Measurements from ENCODE around the gene TAMALIN.
"Not testable (repeated sequence)": the region's sequence is repeated elsewhere in the genome, so short reads cannot be mapped to it uniquely, and the experiment has no call there.

Gene TAMALIN

DNA sequence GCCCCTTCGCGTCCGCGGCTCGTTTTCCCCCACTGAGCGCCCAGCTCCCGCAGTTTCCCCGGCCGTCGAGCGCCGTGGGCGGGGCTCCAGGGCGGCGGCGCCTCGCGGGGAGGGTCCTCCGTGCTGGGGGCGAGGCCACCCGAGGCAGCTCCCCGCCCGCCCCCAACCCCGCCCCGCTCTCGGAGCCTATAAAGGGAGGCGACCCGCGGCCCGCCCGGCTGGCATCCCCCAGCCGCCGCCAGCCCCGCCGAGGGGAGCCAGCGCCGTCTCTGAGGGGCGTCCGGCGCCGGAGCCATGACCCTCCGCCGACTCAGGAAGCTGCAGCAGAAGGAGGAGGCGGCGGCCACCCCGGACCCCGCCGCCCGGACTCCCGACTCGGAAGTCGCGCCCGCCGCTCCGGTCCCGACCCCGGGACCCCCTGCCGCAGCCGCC lies at the start of gene TAMALIN:
TSS of gene TAMALIN (plus strand) at position 221 of the 432 bp plus-strand sequence. CDS start at position 295, 74 bp downstream.
- DNase-seq (ENCODE audit: low read depth in 2 of 2), result peak; percentile 57 to 75

DNA sequence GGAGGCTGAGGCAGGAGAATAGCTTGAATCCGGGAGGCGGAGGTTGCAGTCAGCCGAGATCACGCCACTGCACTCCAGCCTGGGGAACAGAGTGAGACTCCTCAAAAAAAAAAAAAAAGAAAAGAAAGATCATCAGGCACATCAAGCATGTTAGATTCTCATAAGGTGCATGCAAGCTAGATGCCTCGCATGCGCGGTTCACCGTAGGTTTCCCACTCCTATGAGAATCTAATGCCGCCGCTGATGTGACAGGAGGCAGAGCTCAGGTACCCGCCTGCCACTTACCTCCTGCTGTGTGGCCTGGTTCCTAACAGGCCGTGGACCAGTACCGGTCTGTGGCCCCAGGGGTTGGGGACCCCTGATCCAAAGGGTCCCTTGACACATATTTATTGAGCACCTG lies 48.2 kb upstream of the TAMALIN start:
- no peak for DNase-seq (ENCODE audit: low read depth in 2 of 2)

DNA sequence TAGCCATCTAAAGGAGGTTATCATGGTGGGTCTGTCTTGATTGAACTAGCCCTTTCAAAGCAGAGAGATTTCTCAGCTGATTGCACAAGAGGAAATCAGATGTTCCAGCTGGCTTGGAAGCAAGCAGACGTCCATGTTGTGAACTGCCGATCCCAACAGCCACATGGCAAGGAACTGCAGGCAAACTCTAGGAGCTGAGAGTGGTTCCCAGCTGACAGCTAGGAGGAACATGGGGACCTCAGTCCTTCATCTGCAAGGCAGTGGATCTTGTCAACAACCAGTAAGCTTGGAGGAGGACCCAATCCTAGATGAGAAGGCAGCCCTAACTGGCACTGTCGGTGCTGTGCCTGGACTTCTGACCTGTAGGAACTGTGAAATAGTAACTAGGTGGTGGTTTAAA lies 47.5 kb upstream of the TAMALIN start:
- no peak for DNase-seq (ENCODE audit: low read depth in 2 of 2)

DNA sequence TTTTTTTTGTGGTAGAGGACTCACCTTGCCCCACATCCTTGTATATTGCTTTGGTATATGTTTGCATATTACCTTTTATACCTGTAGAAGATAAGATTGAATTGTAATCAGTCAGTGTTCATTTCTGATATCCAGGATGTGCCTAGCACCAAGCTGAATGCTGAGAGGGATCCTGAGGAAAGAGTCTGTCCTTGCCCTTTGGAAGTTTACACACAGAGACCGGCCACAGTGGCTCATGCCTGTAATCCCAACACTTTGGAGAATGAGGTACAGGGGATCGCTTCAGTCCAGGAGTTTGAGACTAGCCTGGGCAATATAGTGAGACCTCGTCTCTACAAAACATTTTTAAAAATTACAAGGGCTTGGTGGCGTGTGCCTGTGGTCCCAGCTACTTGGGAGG lies 46.8 kb upstream of the TAMALIN start:
- DNase-seq (ENCODE audit: low read depth in 2 of 2), result no peak

DNA sequence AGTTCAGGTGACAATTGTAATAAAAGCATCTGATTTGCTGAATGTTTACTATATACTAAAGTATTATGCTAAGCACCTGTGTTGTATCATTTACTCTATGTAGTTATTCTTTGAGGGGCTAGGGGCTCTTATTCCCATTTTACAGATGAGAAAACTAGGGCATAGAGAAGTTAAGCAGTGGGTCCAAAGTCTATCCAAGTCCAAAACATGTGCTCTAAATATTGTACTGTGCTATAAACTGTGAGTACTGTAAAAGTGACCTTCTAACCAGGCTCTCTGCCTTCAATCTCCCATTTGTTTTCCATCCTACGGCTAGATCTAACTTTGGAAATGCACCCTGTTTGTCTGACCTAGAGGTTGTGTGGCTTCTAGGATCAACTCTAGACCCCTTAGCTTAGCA lies 46.3 kb upstream of the TAMALIN start:
- no peak for DNase-seq (ENCODE audit: low read depth in 2 of 2)

DNA sequence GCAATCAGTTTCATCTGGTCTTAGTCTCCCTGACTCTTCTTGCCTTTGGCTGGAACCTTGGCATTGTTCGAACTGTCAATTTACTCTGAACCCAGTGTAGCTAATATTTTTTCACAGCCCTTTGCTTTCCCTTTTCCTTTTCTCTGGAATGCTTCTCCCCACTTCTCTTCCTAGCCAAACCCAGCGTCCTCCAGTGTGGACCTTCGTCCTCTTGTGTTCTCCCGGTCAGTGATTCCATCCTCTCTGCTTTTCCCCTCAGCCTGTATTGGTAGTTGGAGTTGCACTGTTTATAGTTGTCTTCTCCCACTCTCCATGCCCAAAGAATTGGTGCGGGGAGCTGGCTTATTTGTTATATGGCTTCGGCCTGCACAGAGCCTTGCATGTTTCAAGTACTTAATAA lies 45.9 kb upstream of the TAMALIN start:
- DNase-seq (ENCODE audit: low read depth in 2 of 2), result no peak

DNA sequence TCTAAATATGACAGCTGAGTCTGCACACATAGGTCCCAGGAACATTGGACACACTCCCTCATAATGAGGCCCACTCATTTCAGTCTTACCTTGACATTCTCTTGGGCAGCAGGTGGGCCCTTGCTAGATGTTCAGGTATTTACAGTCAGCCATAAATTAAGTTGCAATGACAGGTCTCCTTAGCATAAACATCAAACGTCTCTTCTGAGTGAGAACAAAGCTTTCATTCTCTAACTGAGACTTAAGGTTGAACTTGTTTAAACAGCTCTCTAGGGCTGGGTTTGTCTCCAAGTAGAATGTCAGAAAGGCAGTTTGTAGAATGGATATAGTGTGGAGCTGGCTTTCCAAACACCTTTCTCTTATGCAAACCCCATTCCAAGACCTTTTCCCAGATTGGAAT lies 44.9 kb upstream of the TAMALIN start:
- no peak for DNase-seq (ENCODE audit: low read depth in 2 of 2)

DNA sequence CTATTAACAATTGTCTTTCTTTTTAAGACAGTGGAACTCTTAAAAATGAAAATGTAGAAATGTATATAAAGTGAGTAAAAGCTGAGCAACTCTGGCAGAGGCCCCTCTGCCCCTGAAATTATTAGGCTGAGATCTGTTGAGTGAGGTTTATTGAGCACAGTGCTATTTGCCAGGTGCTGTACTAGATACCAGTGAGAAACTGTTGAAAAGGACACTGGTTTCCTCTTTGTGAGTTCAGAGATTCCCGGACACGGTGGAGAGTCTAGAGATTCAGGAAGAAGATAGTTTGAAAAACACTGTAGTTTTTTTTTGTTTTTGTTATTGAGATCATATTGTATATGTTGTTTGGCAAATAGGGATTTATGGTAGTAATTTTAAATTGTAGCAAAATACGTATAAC lies 44.0 kb upstream of the TAMALIN start:
- DNase-seq (ENCODE audit: low read depth in 2 of 2), result no peak

DNA sequence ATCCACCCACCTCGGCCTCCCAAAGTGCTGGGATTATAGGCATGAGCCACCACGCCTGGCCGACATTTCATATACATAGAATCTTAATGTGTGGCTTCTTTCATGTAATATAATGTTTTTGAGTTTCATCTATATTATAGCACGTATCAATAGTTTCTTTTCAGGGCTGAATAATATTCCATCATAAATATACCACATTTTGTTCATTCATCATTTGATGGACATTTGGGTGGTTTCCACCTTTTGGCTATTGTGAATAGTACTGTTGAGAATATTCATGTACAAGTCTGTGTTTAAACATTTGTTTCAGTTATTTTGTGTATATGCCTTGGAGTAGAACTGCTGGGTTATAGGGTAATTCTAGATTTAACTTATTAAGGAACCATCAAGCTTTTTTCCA lies 43.3 kb upstream of the TAMALIN start:
- no peak for DNase-seq (ENCODE audit: low read depth in 2 of 2)

DNA sequence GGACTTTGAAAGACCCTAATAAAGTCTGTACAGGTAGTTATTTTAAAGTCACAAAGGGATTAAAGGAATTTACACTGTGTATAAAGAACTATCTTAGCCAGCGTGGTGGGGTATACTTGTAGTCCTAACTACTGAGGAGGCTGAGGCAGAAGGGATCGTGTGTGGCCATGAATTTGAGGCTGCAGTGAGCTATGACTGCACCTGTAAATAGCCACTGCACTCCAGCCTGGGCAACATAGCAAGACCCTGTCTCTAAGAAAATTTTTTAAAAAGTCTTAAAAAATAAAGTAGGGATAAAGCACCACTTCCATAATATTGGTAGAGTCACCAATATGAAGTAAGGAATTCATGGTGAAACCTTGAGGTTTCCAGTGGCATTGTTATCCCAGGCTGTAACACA lies 37.1 kb upstream of the TAMALIN start:
- no peak for DNase-seq (ENCODE audit: low read depth in 2 of 2)

DNA sequence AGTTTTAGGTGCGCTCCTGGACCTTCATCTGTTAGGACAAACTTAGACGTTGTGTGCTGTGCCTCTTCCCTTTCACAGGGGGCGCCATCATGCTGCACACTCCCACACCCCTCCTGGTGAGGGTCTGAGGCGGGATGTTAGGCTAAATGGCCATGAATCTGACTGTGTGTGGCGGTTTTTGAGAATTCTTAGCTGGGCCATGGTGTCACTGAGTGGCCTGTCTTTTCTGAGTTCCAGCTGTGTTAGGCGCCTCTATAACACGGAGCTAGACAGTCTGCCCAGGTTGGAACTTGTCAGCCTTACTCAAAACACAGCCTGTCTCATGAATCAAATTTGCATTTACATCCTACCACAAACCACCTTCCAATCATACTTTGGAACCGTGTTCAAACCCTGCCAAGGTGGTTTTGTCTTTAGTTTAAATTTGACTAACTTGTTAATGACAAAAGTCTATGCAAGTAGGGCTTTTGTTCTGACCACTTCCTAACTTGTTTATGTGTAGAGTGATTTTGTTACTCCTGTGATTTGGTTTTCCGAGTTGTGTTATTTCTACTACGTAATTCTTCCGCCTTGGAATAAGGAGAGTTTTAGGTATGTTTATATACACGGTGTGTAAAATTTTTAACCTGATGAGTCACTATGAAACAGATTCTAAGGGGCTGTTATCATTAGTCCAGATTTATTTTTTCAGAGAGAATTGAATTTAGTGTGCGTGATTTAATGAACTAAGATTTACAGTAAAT lies 35.7 kb upstream of the TAMALIN start:
- no peak for DNase-seq (ENCODE audit: low read depth in 2 of 2)

DNA sequence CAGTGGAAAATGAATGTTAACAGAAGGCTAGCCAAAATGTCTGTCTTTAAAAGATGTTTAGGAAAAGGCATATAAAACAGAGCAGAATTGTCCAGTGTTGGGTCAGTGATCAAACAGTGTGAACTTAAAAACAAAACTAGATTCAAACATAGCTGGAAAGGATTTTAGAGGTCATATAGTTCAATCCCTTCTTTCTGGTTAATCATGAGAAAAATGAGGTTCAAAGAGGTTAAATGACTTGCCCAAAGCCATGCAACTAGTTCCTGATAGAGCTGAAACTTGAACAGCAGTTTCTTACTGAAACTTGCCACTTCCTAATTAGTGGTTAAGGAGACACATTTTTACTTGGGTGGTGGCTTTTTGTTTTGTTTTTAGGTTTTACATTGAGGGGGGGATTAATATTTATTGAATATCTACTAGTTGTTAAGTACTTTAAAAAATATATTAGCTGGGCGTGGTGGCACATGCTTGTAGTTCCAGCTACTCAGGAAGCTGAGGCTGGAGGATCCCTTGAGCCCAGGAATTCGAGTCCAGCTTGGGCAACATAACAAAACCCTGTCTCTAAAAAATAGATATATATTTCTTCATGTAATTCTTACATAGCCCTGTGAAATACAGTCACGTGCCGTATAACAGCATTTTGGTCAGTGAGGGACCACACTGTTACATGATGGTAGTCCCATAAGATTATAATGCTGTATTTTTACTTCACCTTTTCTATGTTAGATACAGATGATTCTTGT lies 34.9 kb upstream of the TAMALIN start:
- no peak for DNase-seq (ENCODE audit: low read depth in 2 of 2)

DNA sequence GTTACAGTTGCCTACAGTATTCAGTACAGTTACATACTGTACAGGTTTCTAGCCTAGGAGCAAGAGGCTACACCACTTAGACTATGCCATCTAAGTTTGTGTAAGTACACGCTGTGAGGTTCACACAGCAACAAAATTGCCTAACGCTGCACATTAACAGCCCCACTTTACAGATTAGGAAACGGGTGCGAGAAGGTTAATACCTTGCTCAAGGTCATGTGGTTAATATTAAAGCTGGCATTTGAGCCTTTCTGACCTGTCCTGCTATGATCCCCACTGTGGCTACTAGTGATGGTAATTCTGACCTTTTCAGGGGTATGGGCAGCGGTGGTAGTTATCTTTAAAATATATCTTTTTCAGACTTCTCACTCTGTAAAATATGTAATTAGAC lies 34.3 kb upstream of the TAMALIN start:
- DNase-seq (ENCODE audit: low read depth in 2 of 2), result no peak

DNA sequence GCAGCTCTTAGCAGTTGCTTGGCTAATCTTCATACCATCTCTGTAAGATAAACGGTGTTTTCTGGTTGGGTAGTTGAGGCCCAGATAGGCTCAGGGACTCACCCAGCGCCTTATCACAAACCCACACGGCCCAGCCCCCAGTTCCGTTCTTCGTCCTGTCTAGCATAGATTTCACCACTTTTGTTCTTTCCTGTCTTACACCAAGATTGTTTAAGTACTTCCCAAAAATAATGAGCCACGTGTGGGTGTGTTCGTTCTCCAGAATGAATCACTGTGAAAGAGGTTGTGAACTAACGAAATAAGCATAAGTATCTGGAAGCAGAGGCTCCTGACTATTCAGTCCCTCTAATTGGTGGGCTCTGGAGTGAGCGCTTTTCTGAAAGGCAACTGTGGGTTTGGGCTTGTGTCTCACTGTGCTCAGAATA lies 33.9 kb upstream of the TAMALIN start:
- DNase-seq (ENCODE audit: low read depth in 2 of 2), result no peak

DNA sequence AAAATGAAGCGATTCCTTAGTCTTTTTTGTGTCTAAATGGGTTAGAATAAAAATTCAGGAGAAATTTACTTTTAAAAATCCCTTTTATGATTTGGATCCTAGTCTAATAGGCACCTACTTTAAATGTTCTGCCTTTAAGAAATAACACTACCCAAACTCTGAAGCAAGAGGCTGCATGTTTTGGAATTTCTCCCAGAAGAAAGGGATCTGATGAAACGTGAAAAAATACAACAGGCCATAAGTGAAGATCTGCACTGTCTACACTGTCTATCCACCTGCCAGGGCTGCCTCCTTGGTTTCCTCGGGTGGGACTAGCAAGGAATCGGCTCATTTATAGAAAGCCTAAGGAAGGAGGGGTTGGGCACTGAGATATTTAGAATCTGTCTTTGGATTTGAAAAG lies 33.2 kb upstream of the TAMALIN start:
- DNase-seq (ENCODE audit: low read depth in 2 of 2), result no peak

DNA sequence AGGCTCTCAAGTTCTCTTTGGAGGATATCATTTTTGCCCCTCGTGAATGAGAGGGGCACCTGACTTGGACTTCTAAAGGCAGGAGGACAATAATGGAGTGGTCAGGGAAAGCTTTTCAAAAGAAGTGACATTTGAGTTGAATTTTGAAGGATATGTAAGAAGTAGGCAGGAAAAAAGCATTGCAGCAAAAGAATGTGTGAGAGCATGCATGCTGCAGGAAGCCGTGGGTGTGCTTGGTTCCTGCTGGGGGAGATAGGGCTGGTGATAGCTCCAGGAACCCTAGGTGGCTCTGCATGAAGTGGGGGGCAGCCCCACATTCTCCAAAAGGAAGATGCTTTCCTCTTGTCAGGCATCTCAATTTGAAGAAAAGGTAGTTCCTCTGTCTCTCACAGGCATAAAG lies 32.1 kb upstream of the TAMALIN start:
- no peak for DNase-seq (ENCODE audit: low read depth in 2 of 2)

DNA sequence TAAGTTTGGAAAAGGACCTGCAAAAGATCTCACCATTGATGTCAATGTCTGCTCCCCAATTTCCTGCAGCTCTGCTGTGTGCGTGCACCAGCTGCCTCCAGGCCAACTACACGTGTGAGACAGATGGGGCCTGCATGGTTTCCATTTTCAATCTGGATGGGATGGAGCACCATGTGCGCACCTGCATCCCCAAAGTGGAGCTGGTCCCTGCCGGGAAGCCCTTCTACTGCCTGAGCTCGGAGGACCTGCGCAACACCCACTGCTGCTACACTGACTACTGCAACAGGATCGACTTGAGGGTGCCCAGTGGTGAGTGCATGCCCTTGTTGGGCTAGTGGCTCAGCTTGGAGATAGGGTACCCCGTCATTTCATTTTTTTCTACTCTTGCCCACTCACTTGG lies 31.6 kb upstream of the TAMALIN start:
- no peak for DNase-seq (ENCODE audit: low read depth in 2 of 2)

DNA sequence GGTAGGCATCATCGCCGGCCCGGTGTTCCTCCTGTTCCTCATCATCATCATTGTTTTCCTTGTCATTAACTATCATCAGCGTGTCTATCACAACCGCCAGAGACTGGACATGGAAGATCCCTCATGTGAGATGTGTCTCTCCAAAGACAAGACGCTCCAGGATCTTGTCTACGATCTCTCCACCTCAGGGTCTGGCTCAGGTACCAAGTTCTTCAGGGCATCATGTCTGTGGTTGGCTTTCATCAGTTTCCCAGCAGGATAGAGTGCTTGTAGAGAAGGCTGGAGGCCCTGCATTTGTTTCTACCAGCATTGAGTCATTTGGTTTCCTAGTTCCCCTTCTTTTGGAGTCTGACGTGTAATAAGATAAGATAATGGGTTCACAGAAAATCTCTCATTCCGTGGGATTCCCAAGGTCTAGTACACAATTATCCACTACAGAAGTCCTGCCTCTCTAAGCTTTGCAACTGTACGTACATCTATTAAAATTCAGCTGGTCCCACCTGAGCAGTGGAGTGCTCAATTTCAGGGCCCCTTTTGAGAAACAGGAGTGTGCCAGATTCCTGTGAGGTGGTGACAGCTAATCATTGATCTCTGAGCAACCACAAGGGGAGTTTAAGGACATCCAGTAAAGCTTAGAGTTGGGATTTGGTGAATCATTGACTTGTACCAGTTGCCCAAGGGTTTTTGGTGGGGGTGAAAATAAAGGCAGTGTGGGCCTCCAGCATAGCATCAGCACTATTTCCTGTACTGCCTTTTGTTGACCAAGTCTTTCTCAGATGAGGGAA lies 30.2 kb upstream of the TAMALIN start:
- DNase-seq (ENCODE audit: low read depth in 2 of 2), result no peak

DNA sequence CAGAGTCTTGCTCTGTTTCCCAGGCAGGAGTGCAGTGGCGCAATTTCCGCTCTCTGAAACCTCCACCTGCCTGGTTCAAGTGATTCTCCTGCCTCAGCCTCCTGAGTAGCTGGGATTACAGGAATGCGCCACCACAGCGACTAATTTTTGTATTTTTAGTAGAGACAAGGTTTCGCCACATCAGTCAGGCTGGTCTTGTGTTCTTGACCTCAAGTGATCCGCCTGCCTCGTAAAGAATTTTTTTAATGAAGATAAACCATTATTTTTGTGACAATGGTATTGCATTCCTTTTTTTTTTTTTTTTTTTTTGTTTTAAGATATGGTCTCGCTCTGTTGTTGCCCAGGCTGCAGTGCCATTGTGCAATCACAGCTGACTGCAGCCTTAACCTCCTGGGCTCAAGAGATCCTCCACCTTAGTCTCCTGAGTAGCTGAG lies 29.4 kb upstream of the TAMALIN start:
- DNase-seq (ENCODE audit: low read depth in 2 of 2), result no peak

DNA sequence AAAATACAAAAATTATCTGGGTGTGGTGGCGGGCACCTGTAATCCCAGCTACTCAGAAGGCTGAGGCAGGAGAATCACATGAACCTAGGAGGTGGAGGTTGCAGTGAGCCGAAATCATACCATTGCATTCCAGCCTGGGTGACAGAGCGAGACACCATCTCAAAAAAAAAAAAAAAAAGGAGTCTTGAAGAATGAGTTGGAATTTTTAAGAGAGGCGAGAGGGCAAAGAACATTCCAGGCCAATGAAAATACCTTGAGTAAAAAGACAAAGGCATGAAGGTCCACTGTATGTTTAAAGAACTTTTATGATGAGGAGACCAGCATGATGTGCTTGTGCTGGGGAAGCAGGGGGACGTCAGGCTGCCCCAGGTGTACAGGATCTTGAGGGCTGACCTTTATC lies 27.4 kb upstream of the TAMALIN start:
- DNase-seq (ENCODE audit: low read depth in 2 of 2), result not testable (repeated sequence)

DNA sequence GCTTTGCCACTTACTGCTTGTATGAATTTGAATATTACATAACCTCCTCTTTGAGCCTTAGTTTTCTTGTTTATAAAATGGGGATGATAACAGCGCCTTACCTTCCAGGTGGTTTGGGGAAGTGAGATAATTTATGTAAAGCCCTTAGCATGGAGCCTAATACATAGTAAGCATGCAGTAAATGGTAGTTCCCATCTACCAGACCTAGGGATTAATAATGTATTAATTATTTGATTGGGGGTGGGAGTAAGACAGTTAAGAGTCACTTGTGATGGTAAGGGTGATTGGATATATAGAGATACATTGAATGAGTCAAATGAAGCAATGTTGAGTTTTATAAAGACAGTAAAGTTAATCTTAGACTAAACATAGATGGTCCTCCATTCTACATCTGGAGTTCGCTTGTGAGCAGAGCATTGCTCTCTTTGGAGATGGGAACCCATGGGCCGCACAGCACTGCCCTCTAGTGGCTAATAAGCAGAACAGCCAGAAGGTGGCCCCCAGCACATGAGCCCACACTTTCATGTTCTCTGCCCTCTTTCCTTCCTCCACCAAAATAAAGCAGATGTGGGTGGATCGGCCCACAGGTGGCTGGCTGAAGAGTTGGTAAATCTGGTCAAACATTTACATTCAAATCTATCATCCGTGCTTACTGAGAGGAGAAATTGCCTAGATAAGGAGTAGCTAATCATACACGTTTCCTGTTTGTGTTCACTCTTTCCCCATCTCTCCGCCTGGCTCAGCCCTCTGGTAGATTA lies 26.5 kb upstream of the TAMALIN start:
- peak; percentile 30 to 35 for DNase-seq (ENCODE audit: low read depth in 2 of 2)

DNA sequence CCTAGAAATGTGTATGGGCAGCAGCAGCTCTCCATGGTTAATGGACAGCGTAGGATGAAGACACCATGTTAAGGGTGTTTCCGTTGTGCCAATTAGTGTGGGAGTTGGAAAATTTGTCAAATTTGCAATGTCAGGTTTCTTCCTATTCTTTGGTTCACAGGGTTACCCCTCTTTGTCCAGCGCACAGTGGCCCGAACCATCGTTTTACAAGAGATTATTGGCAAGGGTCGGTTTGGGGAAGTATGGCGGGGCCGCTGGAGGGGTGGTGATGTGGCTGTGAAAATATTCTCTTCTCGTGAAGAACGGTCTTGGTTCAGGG lies 26.0 kb upstream of the TAMALIN start:
- no peak for DNase-seq (ENCODE audit: low read depth in 2 of 2)

Data from stimulated activated CD4-positive, alpha-beta T cell treated with anti-CD3 and anti-CD28 coated beads, Interleukin-1b, Interleukin-23, amount 100 ng/mL, for 1 hour (primary cell).